Osteoblast (primary cell): ENCODE results near the gene MEGF11. TPM values are rescaled to one million over a fixed set of nuclear protein-coding genes. Genes with fewer than 3 reads are reported as not detected.

Experiments used
- DNase-seq: peaks from one replicate; pipeline ENCODE4 v3.0.0; 2011; ENCODE audit warnings: low spot score, mixed read lengths; ENCODE audit not compliant: insufficient read length; ENCODE audit errors: missing footprints
- H2AFZ ChIP-seq: 2 replicates; pipeline ENCODE4 v1.6.0; 2011; ENCODE audit warnings: mild to moderate bottlenecking, low read length
- H3K27ac ChIP-seq: 2 replicates; pipeline ENCODE4 v1.5.1; 2011; ENCODE audit warnings: mild to moderate bottlenecking, low read depth, low read length, moderate library complexity
- H3K27me3 ChIP-seq: 2 replicates; pipeline ENCODE4 v1.6.0; 2012; ENCODE audit warnings: mild to moderate bottlenecking, control low read depth, inconsistent platforms, low read length, moderate library complexity; ENCODE audit not compliant: insufficient read depth
- H3K36me3 ChIP-seq: 2 replicates; pipeline ENCODE4 v1.5.1; 2011; ENCODE audit warnings: mild to moderate bottlenecking, low read length, control low read depth, moderate library complexity; ENCODE audit not compliant: insufficient read depth
- H3K4me1 ChIP-seq: 2 replicates; pipeline ENCODE4 v1.5.1; 2011; ENCODE audit warnings: mild to moderate bottlenecking, low read length, control low read depth, moderate library complexity; ENCODE audit not compliant: insufficient read depth
- H3K4me2 ChIP-seq: 2 replicates; pipeline ENCODE4 v1.6.0; 2011; ENCODE audit warnings: mild to moderate bottlenecking, low read length; ENCODE audit not compliant: insufficient read depth
- H3K4me3 ChIP-seq: fragments of 200-600 bp; sonication (generic); 3 replicates; pipeline ENCODE4 v1.5.1; 2012; ENCODE audit warnings: mild to moderate bottlenecking, low read length, inconsistent platforms; ENCODE audit not compliant: insufficient read depth
- H3K79me2 ChIP-seq: 2 replicates; pipeline ENCODE4 v1.6.0; 2012; ENCODE audit warnings: mild to moderate bottlenecking, low read length, control low read depth, inconsistent platforms; ENCODE audit not compliant: insufficient read depth
- H3K9me3 ChIP-seq: 2 replicates; pipeline ENCODE4 v1.5.1; 2011; ENCODE audit warnings: low read depth, low read length, control low read depth
- H4K20me1 ChIP-seq: 2 replicates; pipeline ENCODE4 v1.6.0; 2012; ENCODE audit warnings: mild to moderate bottlenecking, low read length, control low read depth; ENCODE audit not compliant: insufficient read depth
- total RNA-seq: library from RNA; depleted of rRNA; stranded (reverse); fragments of >200 nt; gene quantifications from 2 replicates; pipeline ENCODE4 v1.2.3, GENCODE V29; 2012
- TF ChIP-seq, protein P1 (sequence below): IDR thresholded peaks from 2 replicates; pipeline ENCODE4 v1.5.1; 2011; ENCODE audit warnings: mild to moderate bottlenecking, low read depth, low read length, moderate library complexity; ENCODE audit errors: extremely low read depth

The MEGF11 gene
- total RNA-seq, 1 donor: not detected

DNA sequence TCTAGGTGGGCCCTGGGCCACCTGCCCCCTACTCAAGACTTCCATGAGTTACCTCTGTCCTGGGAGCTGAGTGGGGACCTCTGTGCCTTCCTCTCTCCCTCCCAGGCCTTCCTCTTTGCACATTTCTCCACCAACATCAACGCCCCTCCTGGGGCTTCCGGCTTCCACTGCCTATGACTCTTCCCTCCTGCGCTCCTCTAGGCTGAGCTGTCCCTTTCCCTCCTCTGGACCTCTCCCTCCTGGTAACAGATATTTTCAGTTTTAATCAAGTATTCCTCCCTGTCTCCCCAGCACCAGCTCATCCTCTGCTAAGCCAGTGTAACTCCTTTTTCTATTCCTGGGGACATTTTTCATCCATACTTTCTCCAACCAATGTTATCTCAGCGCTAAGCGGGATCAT, 223.9 kb downstream of the MEGF11 start:
- no peak for DNase-seq
- no peak overlapping the region for H3K4me2 ChIP-seq
- H3K79me2 ChIP-seq: no peaks in the 10 kb centered on the region
- H4K20me1 ChIP-seq: no peaks in the 10 kb centered on the region
- peaks cover 17% of the 10 kb centered on the region for H3K27me3 ChIP-seq
- no peak overlapping the region for H3K4me3 ChIP-seq
- H3K36me3 ChIP-seq: no peaks in the 10 kb centered on the region
- peaks cover 3% of the 10 kb centered on the region for H3K9me3 ChIP-seq
- TF ChIP-seq, protein P1, sequence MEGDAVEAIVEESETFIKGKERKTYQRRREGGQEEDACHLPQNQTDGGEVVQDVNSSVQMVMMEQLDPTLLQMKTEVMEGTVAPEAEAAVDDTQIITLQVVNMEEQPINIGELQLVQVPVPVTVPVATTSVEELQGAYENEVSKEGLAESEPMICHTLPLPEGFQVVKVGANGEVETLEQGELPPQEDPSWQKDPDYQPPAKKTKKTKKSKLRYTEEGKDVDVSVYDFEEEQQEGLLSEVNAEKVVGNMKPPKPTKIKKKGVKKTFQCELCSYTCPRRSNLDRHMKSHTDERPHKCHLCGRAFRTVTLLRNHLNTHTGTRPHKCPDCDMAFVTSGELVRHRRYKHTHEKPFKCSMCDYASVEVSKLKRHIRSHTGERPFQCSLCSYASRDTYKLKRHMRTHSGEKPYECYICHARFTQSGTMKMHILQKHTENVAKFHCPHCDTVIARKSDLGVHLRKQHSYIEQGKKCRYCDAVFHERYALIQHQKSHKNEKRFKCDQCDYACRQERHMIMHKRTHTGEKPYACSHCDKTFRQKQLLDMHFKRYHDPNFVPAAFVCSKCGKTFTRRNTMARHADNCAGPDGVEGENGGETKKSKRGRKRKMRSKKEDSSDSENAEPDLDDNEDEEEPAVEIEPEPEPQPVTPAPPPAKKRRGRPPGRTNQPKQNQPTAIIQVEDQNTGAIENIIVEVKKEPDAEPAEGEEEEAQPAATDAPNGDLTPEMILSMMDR: no peak
- H2AFZ ChIP-seq: no peak overlapping the region
- H3K27ac ChIP-seq: no peak overlapping the region
- H3K4me1 ChIP-seq: no peaks in the 10 kb centered on the region

DNA sequence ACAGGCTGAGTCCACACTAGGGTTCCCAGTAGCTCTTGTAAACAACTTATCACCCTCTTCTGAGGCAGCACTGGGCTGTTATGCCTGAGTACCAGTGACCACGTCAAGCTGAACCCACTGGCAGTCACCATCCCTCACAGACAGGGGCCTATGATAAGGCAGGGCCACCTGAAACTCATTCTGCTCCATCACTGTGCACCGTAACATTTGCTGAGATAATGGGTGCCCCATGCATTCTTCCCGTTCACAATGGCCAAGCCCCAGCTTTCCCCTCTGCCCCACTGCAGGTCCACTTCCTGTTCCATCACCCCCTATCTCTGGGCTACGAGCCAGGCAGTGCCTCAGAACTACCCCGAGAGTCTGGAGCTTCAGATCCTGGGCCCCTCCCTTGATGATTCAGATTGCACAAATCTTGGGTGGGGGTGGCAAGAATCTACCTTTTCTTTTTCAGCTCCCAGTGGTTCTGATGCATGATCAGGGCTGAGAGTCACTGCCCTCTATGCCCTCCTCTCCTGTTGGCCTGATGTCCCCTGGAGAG, 226.2 kb downstream of the MEGF11 start:
- DNase-seq: no peak
- H3K4me3 ChIP-seq: no peak overlapping the region
- TF ChIP-seq, protein P1: no peak

DNA sequence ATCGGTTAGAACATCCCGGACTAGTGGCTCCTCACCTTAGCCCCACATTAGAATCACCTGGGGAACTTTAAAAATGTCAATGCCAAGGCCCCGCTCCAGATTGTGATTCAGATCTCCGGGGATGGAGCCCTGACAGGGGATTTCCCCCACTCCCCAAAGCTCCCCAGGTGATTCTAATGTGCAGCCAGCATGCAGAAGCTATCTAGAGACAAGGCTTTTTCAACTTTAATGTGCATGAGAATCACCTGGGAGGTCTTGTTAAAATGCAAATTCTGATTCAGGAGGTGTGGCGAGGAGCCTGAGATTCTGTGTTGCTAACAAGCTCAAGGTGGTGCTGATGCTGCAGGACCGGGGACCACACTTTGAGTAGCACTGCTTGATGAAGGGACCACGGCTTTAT, 227.6 kb downstream of the MEGF11 start:
- Histone ChIP-seq H4K20me1 (no peaks in the 10 kb centered on the region), H3K79me2 (no peaks in the 10 kb centered on the region), H3K4me2 (no peak overlapping the region), H3K36me3 (no peaks in the 10 kb centered on the region), H3K27me3 (peaks cover 15% of the 10 kb centered on the region), H3K4me1 (no peaks in the 10 kb centered on the region), H3K4me3 (no peak overlapping the region), H3K27ac (no peak overlapping the region), H2AFZ (no peak overlapping the region), H3K9me3 (no peaks in the 10 kb centered on the region)
- no peak for DNase-seq
- TF ChIP-seq, protein P1: no peak

More for the DNA sequence above, 226.2 kb downstream of the MEGF11 start:
- H3K36me3 ChIP-seq: no peaks in the 10 kb centered on the region
- H3K27me3 ChIP-seq: peaks cover 20% of the 10 kb centered on the region
- H3K4me1 ChIP-seq: no peaks in the 10 kb centered on the region
- H2AFZ ChIP-seq: no peak overlapping the region
- no peak overlapping the region for H3K27ac ChIP-seq
- H3K79me2 ChIP-seq: no peaks in the 10 kb centered on the region
- H3K9me3 ChIP-seq: peaks cover 3% of the 10 kb centered on the region
- H3K4me2 ChIP-seq: no peak overlapping the region
- H4K20me1 ChIP-seq: no peaks in the 10 kb centered on the region

DNA sequence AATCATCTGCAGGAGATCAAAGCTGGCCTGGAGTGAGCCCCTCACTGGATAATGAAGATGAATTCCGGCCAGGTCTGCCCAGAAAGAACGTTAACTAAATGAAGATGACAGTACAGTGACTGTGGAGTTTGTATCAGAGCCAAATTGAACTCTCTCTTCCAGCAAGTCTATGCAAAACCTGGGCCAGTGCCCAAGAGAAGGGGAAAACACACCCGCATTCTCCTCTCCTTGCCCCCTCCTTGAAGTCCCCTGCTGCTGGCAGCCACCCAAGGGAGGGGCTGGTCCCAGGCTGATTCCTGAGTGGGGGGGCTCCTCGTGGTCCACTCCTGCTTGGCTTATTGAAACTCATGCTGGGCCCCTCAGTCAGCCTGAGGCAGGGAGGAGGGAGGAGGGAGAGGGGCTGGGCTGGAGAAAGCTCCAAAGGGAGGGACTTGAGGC, 228.5 kb downstream of the MEGF11 start:
- H3K4me3 ChIP-seq: no peak overlapping the region
- no peaks in the 10 kb centered on the region for H3K9me3 ChIP-seq
- no peaks in the 10 kb centered on the region for H3K4me1 ChIP-seq
- no peak for DNase-seq
- TF ChIP-seq, protein P1: no peak
- H3K27me3 ChIP-seq: peaks cover 11% of the 10 kb centered on the region
- H3K4me2 ChIP-seq: no peak overlapping the region
- H3K27ac ChIP-seq: no peak overlapping the region
- H3K36me3 ChIP-seq: no peaks in the 10 kb centered on the region
- no peaks in the 10 kb centered on the region for H3K79me2 ChIP-seq
- H2AFZ ChIP-seq: no peak overlapping the region
- H4K20me1 ChIP-seq: no peaks in the 10 kb centered on the region
